ENCODE data around the gene TBC1D22A. TPM values are rescaled to one million over a fixed set of nuclear protein-coding genes. Genes with fewer than 3 reads are reported as not detected.
A peak's percentile ranks its signal among the peaks of the same experiment; 100 is the strongest.

TBC1D22A gene
- total and polyA plus RNA-seq, 9 of the 15 experiments (the other 6 are each of a cell fraction or from before 2014, with no cell fraction given) = 0.20 to 11.5 (median 5.2) TPM

GRCh38 chr22:46934746-46935491 lies 172.5 kb downstream of the TBC1D22A start (continued):
- TF ChIP-seq RBM25 (IDR thresholded peaks at IDR 0.05; ENCODE audit: low read depth, low read length, severe bottlenecking) (no peak), RBFOX2 (IDR thresholded peaks at IDR 0.05; ENCODE audit: low read depth, low read length) (peak; percentile 71), ERF (CRISPR knock-in tag; IDR thresholded peaks at IDR 0.05) (no peak), NFE2L1 (tag; IDR thresholded peaks at IDR 0.05; ENCODE audit: borderline replicate concordance, low read depth) (no peak), FOXM1 (IDR thresholded peaks at IDR 0.05; ENCODE audit: low read depth) (no peak), FOXM1 (CRISPR knock-in tag; IDR thresholded peaks at IDR 0.05; ENCODE audit: low read depth) (no peak), REST (IDR thresholded peaks at IDR 0.05; ENCODE audit: borderline replicate concordance) (0 out of 2 replicates have a peak, but pooled peaks have one; percentile 3), REST (CRISPR knock-in tag; IDR thresholded peaks at IDR 0.05; ENCODE audit: low read depth) (no peak), NCOA2 (IDR thresholded peaks at IDR 0.05; ENCODE audit: partially characterized antibody in 2 of 2) (no peak), ETV1 (tag; conservative IDR thresholded peaks at IDR 0.05; ENCODE audit: low read depth) (no peak), NFRKB (IDR thresholded peaks at IDR 0.05; ENCODE audit: low read depth) (0 out of 2 replicates have a peak, but pooled peaks have one; percentile 30), ZNF644 (tag; IDR thresholded peaks at IDR 0.05; ENCODE audit: low read depth) (no peak), ZNF57 (CRISPR knock-in tag; IDR thresholded peaks at IDR 0.05) (no peak), ZEB2 (IDR thresholded peaks at IDR 0.05) (peak; percentile 56; the same call in 1 of the 2 replicates)
- TF ChIP-seq, protein P1, sequence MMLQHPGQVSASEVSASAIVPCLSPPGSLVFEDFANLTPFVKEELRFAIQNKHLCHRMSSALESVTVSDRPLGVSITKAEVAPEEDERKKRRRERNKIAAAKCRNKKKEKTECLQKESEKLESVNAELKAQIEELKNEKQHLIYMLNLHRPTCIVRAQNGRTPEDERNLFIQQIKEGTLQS (IDR thresholded peaks at IDR 0.05) = peak; percentile 98
- TF ChIP-seq, protein P1 (CRISPR knock-in tag; conservative IDR thresholded peaks at IDR 0.05) = peak; percentile 96
- TF ChIP-seq, protein P2, sequence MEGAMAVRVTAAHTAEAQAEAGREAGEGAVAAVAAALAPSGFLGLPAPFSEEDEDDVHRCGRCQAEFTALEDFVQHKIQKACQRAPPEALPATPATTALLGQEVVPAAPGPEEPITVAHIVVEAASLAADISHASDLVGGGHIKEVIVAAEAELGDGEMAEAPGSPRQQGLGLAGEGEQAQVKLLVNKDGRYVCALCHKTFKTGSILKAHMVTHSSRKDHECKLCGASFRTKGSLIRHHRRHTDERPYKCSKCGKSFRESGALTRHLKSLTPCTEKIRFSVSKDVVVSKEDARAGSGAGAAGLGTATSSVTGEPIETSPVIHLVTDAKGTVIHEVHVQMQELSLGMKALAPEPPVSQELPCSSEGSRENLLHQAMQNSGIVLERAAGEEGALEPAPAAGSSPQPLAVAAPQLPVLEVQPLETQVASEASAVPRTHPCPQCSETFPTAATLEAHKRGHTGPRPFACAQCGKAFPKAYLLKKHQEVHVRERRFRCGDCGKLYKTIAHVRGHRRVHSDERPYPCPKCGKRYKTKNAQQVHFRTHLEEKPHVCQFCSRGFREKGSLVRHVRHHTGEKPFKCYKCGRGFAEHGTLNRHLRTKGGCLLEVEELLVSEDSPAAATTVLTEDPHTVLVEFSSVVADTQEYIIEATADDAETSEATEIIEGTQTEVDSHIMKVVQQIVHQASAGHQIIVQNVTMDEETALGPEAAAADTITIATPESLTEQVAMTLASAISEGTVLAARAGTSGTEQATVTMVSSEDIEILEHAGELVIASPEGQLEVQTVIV (CRISPR knock-in tag; IDR thresholded peaks at IDR 0.05; ENCODE audit: borderline replicate concordance) = no peak

Measured in K562 (cell line).